Loucy (cell line): ENCODE results near the gene JSRP1.

Experiments
- EZH2phosphoT487 ChIP-seq: fragments of 200-600 bp; IDR thresholded peaks from 2 replicates; pipeline ENCODE4 v1.6.1; 2018; ENCODE audit warnings: antibody characterized with exemption, mild to moderate bottlenecking, moderate library complexity, borderline replicate concordance
- TF ChIP-seq, protein P1 (sequence below): fragments of 200-600 bp; sonication (generic); conservative IDR thresholded peaks from 2 replicates; pipeline ENCODE4 v1.5.1; 2014; ENCODE audit warnings: mild to moderate bottlenecking, antibody characterized with exemption, low read length

DNA sequence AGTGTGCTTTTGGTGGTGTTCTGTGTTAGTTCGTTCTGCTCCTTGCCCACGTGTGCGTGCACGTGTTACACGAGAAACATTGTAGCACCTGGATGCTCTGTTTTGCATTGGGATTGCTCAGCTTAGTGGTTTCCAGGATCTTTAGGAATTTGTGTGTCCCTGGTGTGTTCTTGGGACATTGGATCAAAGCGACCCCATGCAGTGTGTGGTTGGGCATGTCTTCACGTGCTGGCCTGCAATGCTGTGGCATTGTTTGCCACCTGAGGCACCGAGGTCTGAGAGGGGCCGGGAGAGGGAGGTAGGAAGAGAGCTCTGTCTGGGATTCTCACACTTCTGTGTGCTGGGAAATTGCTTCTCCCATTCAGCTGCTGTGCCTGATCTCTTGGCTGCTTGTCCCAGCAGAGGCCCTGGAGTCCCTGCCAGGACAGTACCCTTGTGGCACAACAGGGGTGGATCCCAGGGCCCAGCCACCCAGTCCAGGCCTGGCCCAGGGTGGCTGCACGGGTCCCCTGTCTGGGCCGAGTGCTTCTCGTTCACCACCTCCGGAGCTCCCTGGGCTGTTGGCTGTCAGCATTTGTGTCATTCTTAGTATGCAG, 31.4 kb downstream of the JSRP1 start:
- TF ChIP-seq, protein P1, sequence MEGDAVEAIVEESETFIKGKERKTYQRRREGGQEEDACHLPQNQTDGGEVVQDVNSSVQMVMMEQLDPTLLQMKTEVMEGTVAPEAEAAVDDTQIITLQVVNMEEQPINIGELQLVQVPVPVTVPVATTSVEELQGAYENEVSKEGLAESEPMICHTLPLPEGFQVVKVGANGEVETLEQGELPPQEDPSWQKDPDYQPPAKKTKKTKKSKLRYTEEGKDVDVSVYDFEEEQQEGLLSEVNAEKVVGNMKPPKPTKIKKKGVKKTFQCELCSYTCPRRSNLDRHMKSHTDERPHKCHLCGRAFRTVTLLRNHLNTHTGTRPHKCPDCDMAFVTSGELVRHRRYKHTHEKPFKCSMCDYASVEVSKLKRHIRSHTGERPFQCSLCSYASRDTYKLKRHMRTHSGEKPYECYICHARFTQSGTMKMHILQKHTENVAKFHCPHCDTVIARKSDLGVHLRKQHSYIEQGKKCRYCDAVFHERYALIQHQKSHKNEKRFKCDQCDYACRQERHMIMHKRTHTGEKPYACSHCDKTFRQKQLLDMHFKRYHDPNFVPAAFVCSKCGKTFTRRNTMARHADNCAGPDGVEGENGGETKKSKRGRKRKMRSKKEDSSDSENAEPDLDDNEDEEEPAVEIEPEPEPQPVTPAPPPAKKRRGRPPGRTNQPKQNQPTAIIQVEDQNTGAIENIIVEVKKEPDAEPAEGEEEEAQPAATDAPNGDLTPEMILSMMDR, result no peak
- no peak for TF ChIP-seq EZH2phosphoT487
